ENCODE results near the gene MED1. TPM values are rescaled to one million over a fixed set of nuclear protein-coding genes. Genes with fewer than 3 reads are reported as not detected.

The MED1 gene
- total and polyA plus RNA-seq, 2 of the 4 experiments (the other 2 are of a cell fraction), result 16.9 to 24.2 TPM

- H4K5ac ChIP-seq (ENCODE audit: low read depth, low read length), result no peak overlapping the region
- H2AFZ ChIP-seq (replicated peaks; ENCODE audit: low read length, poor library complexity), result no peak overlapping the region
- H4K20me1 ChIP-seq (ENCODE audit: insufficient read depth, low read length), result no peaks in the 10 kb centered on the region; the same call in 1 of the 2 replicates
- intact Hi-C loops (cut with micrococcal nuclease) (loop anchor here (10.0 kb wide), 1 partner anchor 67 kb away; no protein-coding TSS in a partner anchor), dilution Hi-C loops (cut with HindIII; ENCODE audit: low sequenced_read_pairs, unreplicated experiment) (no loop called here), in situ Hi-C loops (cut with MboI; ENCODE audit: low sequenced_read_pairs) (no loop called here)
- no peak overlapping the region for H3K9ac ChIP-seq (ENCODE audit: low read depth, low read length)
- ChIA-PET CTCF (interaction anchor here (0.8 kb wide), 1 partner anchor 38 kb away, joined by 3 read pairs; no protein-coding TSS in a partner anchor), POLR2A (ENCODE audit: unreplicated experiment) (no interaction called here)
- H3K4me3 ChIP-seq (ENCODE audit: insufficient read depth, low read depth, low read length), result no peak overlapping the region
- H3K27ac ChIP-seq (ENCODE audit: insufficient read depth, low read length), result no peak overlapping the region
- no peaks in the 10 kb centered on the region for H3K4me1 ChIP-seq (ENCODE audit: control insufficient read depth, insufficient read depth, low read length)
- H3K9me3 ChIP-seq (ENCODE audit: control insufficient read depth, insufficient read depth, low read length), result no peaks in the 10 kb centered on the region
- no peak overlapping the region for H2BK20ac ChIP-seq (ENCODE audit: low read depth, low read length)
- H3K56ac ChIP-seq (ENCODE audit: extremely low read depth, insufficient read depth, low read length), result no peak overlapping the region
- no peak overlapping the region for H3K14ac ChIP-seq (replicated peaks; ENCODE audit: low read depth, low read length)
- peaks cover 4% of the 10 kb centered on the region; the same call in 1 of the 2 replicates for H3K36me3 ChIP-seq (ENCODE audit: control insufficient read depth, insufficient read depth, low read length)
- H4K91ac ChIP-seq (ENCODE audit: insufficient read depth, low read depth, low read length), result no peak overlapping the region
- no peak overlapping the region for H2AK9ac ChIP-seq (replicated peaks; ENCODE audit: low read depth, low read length, poor library complexity)
- no peak for ATAC-seq (ENCODE audit: low read depth)
- no peak overlapping the region for H2BK120ac ChIP-seq (ENCODE audit: low read depth, low read length)
- H3K4ac ChIP-seq (ENCODE audit: low read depth, low read length), result no peak overlapping the region
- H2BK15ac ChIP-seq (ENCODE audit: low read depth, low read length), result no peak overlapping the region
- DNase-seq, result no peak
- TF ChIP-seq RCOR1 (IDR thresholded peaks at IDR 0.05; ENCODE audit: insufficient replicate concordance, low read length), result no peak
- no peak for TF ChIP-seq CHD1 (IDR thresholded peaks at IDR 0.05; ENCODE audit: low read depth, low read length)
- TF ChIP-seq MXI1 (IDR thresholded peaks at IDR 0.05; ENCODE audit: borderline replicate concordance, low read depth, low read length), result no peak
- no peak for TF ChIP-seq USF2 (IDR thresholded peaks at IDR 0.05; ENCODE audit: low read depth, low read length)
- TF ChIP-seq CTCF (conservative IDR thresholded peaks at IDR 0.05; ENCODE audit: low read depth, low read length), result no peak
- TF ChIP-seq FOS (IDR thresholded peaks at IDR 0.05; ENCODE audit: low read depth, low read length), result no peak
- no peak for TF ChIP-seq BHLHE40 (IDR thresholded peaks at IDR 0.05; ENCODE audit: low read depth, low read length)
- TF ChIP-seq NFE2L2 (IDR thresholded peaks at IDR 0.05; ENCODE audit: low read depth, low read length), result no peak
- no peak for TF ChIP-seq ELK1 (IDR thresholded peaks at IDR 0.05; ENCODE audit: borderline replicate concordance, low read depth, low read length)
- TF ChIP-seq MAZ (IDR thresholded peaks at IDR 0.05; ENCODE audit: borderline replicate concordance, low read depth, low read length), result no peak
- TF ChIP-seq RAD21 (IDR thresholded peaks at IDR 0.05; ENCODE audit: low read length), result no peak
- TF ChIP-seq MAFK (IDR thresholded peaks at IDR 0.05; ENCODE audit: low read depth, low read length), result no peak
- TF ChIP-seq CEBPB (IDR thresholded peaks at IDR 0.05; ENCODE audit: low read depth, low read length), result no peak
- no peak for TF ChIP-seq SMC3 (IDR thresholded peaks at IDR 0.05; ENCODE audit: low read depth, low read length)
- no peak for TF ChIP-seq RFX5 (IDR thresholded peaks at IDR 0.05; ENCODE audit: low read depth, low read length)
- no peak for TF ChIP-seq POLR2A (IDR thresholded peaks at IDR 0.05; ENCODE audit: low read depth, low read length)
- H2AK5ac ChIP-seq (ENCODE audit: low read depth, low read length), result no peak overlapping the region
- H3K9me1 ChIP-seq (ENCODE audit: insufficient read depth, low read length), result no peaks in the 10 kb centered on the region
- H3K27me3 ChIP-seq (ENCODE audit: control insufficient read depth, insufficient read depth, low read length), result no peaks in the 10 kb centered on the region
- no CpG with 5 or more reads among the region's 5 CpGs for WGBS, 2 experiments (ENCODE audit: extremely low coverage in 2 of 2, insufficient read length in 1 of 2)
- H3K4me2 ChIP-seq (ENCODE audit: low read depth, low read length), result no peak overlapping the region
- H3K23ac ChIP-seq (ENCODE audit: low read depth, low read length), result no peak overlapping the region
- BruUV-seq (replicated peaks), result no TSS peak
- no peak overlapping the region for H3K18ac ChIP-seq (ENCODE audit: low read depth, low read length)
- H3K79me1 ChIP-seq (ENCODE audit: low read depth in 1 of 2, low read length in 2 of 2), result peaks cover 0 to 39% of the 10 kb centered on the region in 2 experiments; a peak in 3 of 4 replicates
- H4K8ac ChIP-seq (ENCODE audit: low read depth in 2 of 2, low read length in 2 of 2), result no peak overlapping the region
- H2BK5ac ChIP-seq (ENCODE audit: low read depth, low read length, poor library complexity, severe bottlenecking), result no peak overlapping the region
Measured at GRCh38 chr17:39391448-39391847, 59.6 kb downstream of the MED1 start.
